CD4-positive, CD25-positive, alpha-beta regulatory T cell (primary cell): ENCODE measurements around the gene RNF169. TPM values are rescaled to one million over a fixed set of nuclear protein-coding genes. Genes with fewer than 3 reads are reported as not detected.
A peak's percentile ranks its signal among the peaks of the same experiment; 100 is the strongest.

ENCODE experiments used
- ATAC-seq, 2 donors: fragments of 150-1000 bp; cut with Tn5 transposase; one replicate each; pipeline ENCODE4 v1.10.0; 2021; ENCODE audit warnings: low read depth in 2 of 2, moderate number of reproducible peaks in 2 of 2, moderate library complexity in 1 of 2
- DNase-seq, 3 donors: peaks; one replicate each; pipeline versions ENCODE4 v3.0.0 to v3.0.0-alpha.2; 2012 to 2022; ENCODE audit warnings: mixed read lengths in 1 of 3
- H3K27ac ChIP-seq: one replicate; pipeline ENCODE4 v1.7.0; 2013; ENCODE audit warnings: mild to moderate bottlenecking, low read length; ENCODE audit not compliant: insufficient read depth, poor library complexity, severe bottlenecking
- H3K27me3 ChIP-seq: one replicate; pipeline ENCODE4 v1.7.0; 2013; ENCODE audit warnings: low read length; ENCODE audit not compliant: control insufficient read depth, insufficient read depth
- H3K36me3 ChIP-seq: one replicate; pipeline ENCODE4 v1.7.0; 2013; ENCODE audit warnings: mild to moderate bottlenecking, low read length, moderate library complexity; ENCODE audit not compliant: control insufficient read depth, insufficient read depth
- H3K4me1 ChIP-seq: 2 replicates; pipeline ENCODE4 v1.7.0; 2013; ENCODE audit warnings: mild to moderate bottlenecking, low read length; ENCODE audit not compliant: insufficient read depth, control insufficient read depth, poor library complexity, severe bottlenecking
- H3K4me3 ChIP-seq: one replicate; pipeline ENCODE4 v1.7.0; 2013; ENCODE audit warnings: low read depth, mild to moderate bottlenecking, low read length, moderate library complexity
- H3K9me3 ChIP-seq, 2 experiments: 1 replicate in 1 of 2; 2 replicates in 1 of 2; pipeline ENCODE4 v1.7.0; 2013; ENCODE audit warnings: low read length in 2 of 2, mild to moderate bottlenecking in 1 of 2, moderate library complexity in 1 of 2; ENCODE audit not compliant: control insufficient read depth in 2 of 2
- H3K27ac Mint-ChIP-seq, 3 donors: one replicate each; pipeline ENCODE4 v1.8.0; 2020 to 2022; ENCODE audit warnings: mild to moderate bottlenecking in 3 of 3, mixed read lengths in 3 of 3, moderate library complexity in 2 of 3
- H3K27me3 Mint-ChIP-seq: one replicate; pipeline ENCODE4 v1.8.0; 2022; ENCODE audit warnings: mild to moderate bottlenecking, mixed read lengths
- H3K36me3 Mint-ChIP-seq: one replicate; pipeline ENCODE4 v1.8.0; 2020; ENCODE audit warnings: mixed read lengths
- H3K4me1 Mint-ChIP-seq, 4 donors: one replicate each; pipeline ENCODE4 v1.8.0; 2020 to 2022; ENCODE audit warnings: mixed read lengths in 4 of 4, mild to moderate bottlenecking in 1 of 4
- H3K4me3 Mint-ChIP-seq, 4 donors: one replicate each; pipeline ENCODE4 v1.8.0; 2020 to 2022; ENCODE audit warnings: mild to moderate bottlenecking in 4 of 4, mixed read lengths in 4 of 4, moderate library complexity in 3 of 4
- H3K9me3 Mint-ChIP-seq, 7 donors: one replicate each; pipeline ENCODE4 v1.8.0; 2020 to 2022; ENCODE audit warnings: mixed read lengths in 7 of 7, mild to moderate bottlenecking in 3 of 7, moderate library complexity in 2 of 7
- polyA plus RNA-seq, 4 donors: library from polyadenylated mRNA; unstranded; fragments of 300-500 nt; fragmentation: Illumina TruSeq; gene quantifications; one replicate each; pipeline ENCODE4 v1.2.3, GENCODE V29; 2021
- total RNA-seq: library from RNA; stranded (reverse); gene quantifications from one replicate; pipeline ENCODE4 v1.2.3, GENCODE V29; 2022

The RNF169 gene
- total and polyA plus RNA-seq, 5 donors from 2014 or later = 1.3 to 30.2 (median 1.4) TPM

- Mint-ChIP-seq H3K4me3 (no peak overlapping the region), H3K27ac (no peak overlapping the region), H3K9me3 (no peaks in the 10 kb centered on the region), H3K36me3 (peaks cover 57% of the 10 kb centered on the region), H3K4me1 (peaks cover 0 to 5% (median under 1%) of the 10 kb centered on the region in 4 donors), H3K27me3 (no peaks in the 10 kb centered on the region)
- Histone ChIP-seq H3K27ac (no peak overlapping the region), H3K4me1 (no peaks in the 10 kb centered on the region), H3K4me3 (no peak overlapping the region), H3K9me3 (no peaks in the 10 kb centered on the region), H3K27me3 (no peaks in the 10 kb centered on the region), H3K36me3 (peaks cover 34% of the 10 kb centered on the region)
- DNase-seq = no peak
- ATAC-seq = no peak
Observed at GRCh38 chr11:74853223-74853622, 104.6 kb downstream of the RNF169 start.

DNA sequence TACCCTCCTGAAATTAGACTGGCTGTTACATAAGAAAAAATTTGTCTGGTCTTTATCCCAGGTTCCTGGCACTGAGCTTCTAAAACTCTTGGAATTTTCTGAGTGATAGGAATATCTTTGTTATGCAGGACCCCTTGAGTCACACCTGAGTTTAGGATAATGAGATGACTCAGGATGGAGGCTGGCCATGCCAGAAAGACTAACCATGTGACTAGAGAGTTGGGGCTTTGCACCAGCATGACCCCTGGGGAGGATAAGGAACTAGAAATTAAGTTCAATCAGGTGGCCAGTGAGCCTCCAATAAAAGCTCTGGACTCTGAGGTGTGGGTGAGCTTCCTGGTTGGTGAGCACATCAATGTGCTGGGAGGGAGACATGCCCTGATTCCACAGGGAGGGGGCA lies 112.1 kb downstream of the RNF169 start:
- Histone ChIP-seq H3K4me3 (no peak overlapping the region), H3K27ac (no peak overlapping the region), H3K4me1 (no peaks in the 10 kb centered on the region), H3K9me3 (peaks cover 14 to 30% of the 10 kb centered on the region in 2 experiments), H3K27me3 (no peaks in the 10 kb centered on the region), H3K36me3 (peaks cover 72% of the 10 kb centered on the region)
- H3K4me3 Mint-ChIP-seq = no peak overlapping the region
- DNase-seq (no peak), ATAC-seq (no peak)
- peaks cover 76% of the 10 kb centered on the region for H3K36me3 Mint-ChIP-seq
- H3K27me3 Mint-ChIP-seq = no peaks in the 10 kb centered on the region
- no peaks in the 10 kb centered on the region for H3K4me1 Mint-ChIP-seq
- peaks cover 0 to 38% (median 7%) of the 10 kb centered on the region in 7 donors for H3K9me3 Mint-ChIP-seq
- no peak overlapping the region for H3K27ac Mint-ChIP-seq

DNA sequence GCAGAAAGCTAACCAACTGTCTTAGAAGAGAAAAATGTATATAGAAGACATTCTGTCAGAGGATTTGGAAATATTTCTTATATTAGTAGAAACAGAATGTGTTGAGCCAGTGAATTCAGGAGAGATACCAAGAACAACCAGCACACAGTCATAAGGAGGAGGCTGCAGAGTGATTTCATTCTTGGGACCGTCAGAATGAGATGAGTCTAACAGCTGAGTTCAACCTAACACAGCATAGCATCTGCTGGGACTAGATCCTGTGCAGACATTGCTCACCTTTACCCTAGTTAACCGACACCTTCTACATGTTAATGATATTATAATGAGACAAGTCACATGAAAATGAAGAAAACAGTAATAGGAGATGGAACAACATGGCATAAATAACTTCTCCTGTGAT lies 114.8 kb downstream of the RNF169 start:
- no peak overlapping the region for H3K4me3 Mint-ChIP-seq
- H3K27ac Mint-ChIP-seq = no peak overlapping the region
- peaks cover 54% of the 10 kb centered on the region for H3K36me3 ChIP-seq
- H3K27me3 ChIP-seq = no peaks in the 10 kb centered on the region
- peaks cover 0 to 2% (median 0%) of the 10 kb centered on the region in 4 donors for H3K4me1 Mint-ChIP-seq
- peaks cover 4 to 62% (median 22%) of the 10 kb centered on the region in 7 donors for H3K9me3 Mint-ChIP-seq
- H3K27ac ChIP-seq = no peak overlapping the region
- no peak overlapping the region for H3K4me3 ChIP-seq
- no peaks in the 10 kb centered on the region for H3K4me1 ChIP-seq
- peaks cover 66% of the 10 kb centered on the region for H3K36me3 Mint-ChIP-seq
- H3K9me3 ChIP-seq = peaks cover 33 to 56% of the 10 kb centered on the region in 2 experiments
- H3K27me3 Mint-ChIP-seq = no peaks in the 10 kb centered on the region
- DNase-seq (no peak), ATAC-seq (no peak)

DNA sequence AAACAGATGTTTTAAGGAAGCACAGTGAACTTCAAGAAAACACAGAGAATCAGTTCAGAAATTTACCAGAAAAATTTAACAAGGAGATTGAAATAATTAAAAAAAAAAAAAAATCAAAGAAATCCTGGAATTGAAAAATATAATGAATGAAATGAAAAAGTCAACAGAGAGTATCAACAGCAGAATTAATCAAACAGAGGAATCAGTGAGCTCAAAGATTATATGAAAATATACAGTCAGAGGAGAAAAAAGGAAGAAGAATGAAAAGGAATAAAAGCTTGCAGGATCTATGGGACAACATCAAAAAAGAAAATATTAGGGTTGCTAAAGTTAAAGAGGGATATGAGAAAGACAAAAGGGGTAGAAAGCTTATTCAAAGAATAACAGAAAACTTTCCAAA lies 117.9 kb downstream of the RNF169 start:
- Mint-ChIP-seq H3K9me3 (peaks cover 7 to 79% (median 44%) of the 10 kb centered on the region in 7 donors), H3K27ac (no peak overlapping the region), H3K27me3 (no peaks in the 10 kb centered on the region), H3K36me3 (peaks cover 67% of the 10 kb centered on the region), H3K4me3 (no peak overlapping the region), H3K4me1 (peaks cover 0 to 10% (median 0%) of the 10 kb centered on the region in 4 donors)
- Histone ChIP-seq H3K27ac (no peak overlapping the region), H3K4me3 (no peak overlapping the region), H3K27me3 (no peaks in the 10 kb centered on the region), H3K4me1 (no peaks in the 10 kb centered on the region), H3K36me3 (peaks cover 51% of the 10 kb centered on the region), H3K9me3 (peaks cover 56 to 75% of the 10 kb centered on the region in 2 experiments)
- no peak for ATAC-seq
- DNase-seq = no peak

GRCh38 chr11:74870485-74870884 lies 121.8 kb downstream of the RNF169 start:
- Histone ChIP-seq H3K27me3 (no peaks in the 10 kb centered on the region), H3K36me3 (peaks cover 49% of the 10 kb centered on the region), H3K9me3 (peaks cover 54 to 77% of the 10 kb centered on the region in 2 experiments), H3K27ac (no peak overlapping the region), H3K4me1 (no peaks in the 10 kb centered on the region), H3K4me3 (no peak overlapping the region)
- peaks cover 7 to 64% (median 38%) of the 10 kb centered on the region in 7 donors for H3K9me3 Mint-ChIP-seq
- ATAC-seq = no peak
- DNase-seq = peak in 2 of 3 donors; percentile 10 to 49
- H3K4me3 Mint-ChIP-seq = no peak overlapping the region
- H3K27me3 Mint-ChIP-seq = no peaks in the 10 kb centered on the region
- no peak overlapping the region for H3K27ac Mint-ChIP-seq
- H3K4me1 Mint-ChIP-seq = peaks cover 0 to 10% (median 0%) of the 10 kb centered on the region in 4 donors
- H3K36me3 Mint-ChIP-seq = peaks cover 64% of the 10 kb centered on the region

DNA sequence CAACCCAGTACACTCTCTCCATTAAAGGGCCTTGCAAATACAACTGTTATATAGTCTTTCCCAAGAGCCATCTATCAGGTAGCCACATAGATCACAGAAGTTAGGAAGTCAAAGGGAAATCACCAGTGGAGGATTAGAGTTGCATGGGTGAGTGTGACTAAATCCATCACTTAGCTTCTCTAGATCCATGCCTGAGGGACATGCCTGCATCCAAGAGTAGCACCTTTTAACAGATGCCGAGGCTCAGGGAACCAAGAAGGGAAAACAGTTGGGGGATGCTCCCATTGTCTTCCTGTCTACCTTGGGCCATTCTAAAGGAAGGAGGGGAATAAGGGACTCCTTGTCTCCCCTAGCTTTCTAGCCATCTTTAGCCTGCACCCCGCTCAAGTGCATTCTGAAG lies 122.4 kb downstream of the RNF169 start:
- peaks cover 47% of the 10 kb centered on the region for H3K36me3 ChIP-seq
- no peaks in the 10 kb centered on the region for H3K4me1 ChIP-seq
- H3K4me1 Mint-ChIP-seq = peaks cover 0 to 10% (median 0%) of the 10 kb centered on the region in 4 donors
- peaks cover 7 to 59% (median 38%) of the 10 kb centered on the region in 7 donors for H3K9me3 Mint-ChIP-seq
- H3K27me3 ChIP-seq = no peaks in the 10 kb centered on the region
- peaks cover 49 to 72% of the 10 kb centered on the region in 2 experiments for H3K9me3 ChIP-seq
- ATAC-seq = no peak
- no peak overlapping the region for H3K27ac Mint-ChIP-seq
- H3K4me3 ChIP-seq = no peak overlapping the region
- H3K4me3 Mint-ChIP-seq = no peak overlapping the region
- no peaks in the 10 kb centered on the region for H3K27me3 Mint-ChIP-seq
- H3K27ac ChIP-seq = no peak overlapping the region
- peaks cover 63% of the 10 kb centered on the region for H3K36me3 Mint-ChIP-seq
- no peak for DNase-seq

GRCh38 chr11:74877132-74877531 lies 128.5 kb downstream of the RNF169 start:
- Mint-ChIP-seq H3K4me3 (no peak overlapping the region), H3K4me1 (no peaks in the 10 kb centered on the region), H3K9me3 (peaks cover 0 to 12% (median 7%) of the 10 kb centered on the region in 7 donors), H3K27ac (no peak overlapping the region), H3K27me3 (no peaks in the 10 kb centered on the region), H3K36me3 (peaks cover 36% of the 10 kb centered on the region)
- DNase-seq = peak in 1 of 3 donors; percentile 29
- Histone ChIP-seq H3K4me3 (no peak overlapping the region), H3K36me3 (peaks cover 28% of the 10 kb centered on the region), H3K27ac (no peak overlapping the region), H3K9me3 (peaks cover 8 to 19% of the 10 kb centered on the region in 2 experiments), H3K4me1 (no peaks in the 10 kb centered on the region), H3K27me3 (no peaks in the 10 kb centered on the region)
- ATAC-seq = no peak
